Astrocyte of the spinal cord (primary cell): ENCODE measurements around the gene SHTN1.

Experiments used
- DNase-seq: peaks from one replicate; pipeline ENCODE4 v3.0.0; 2011; ENCODE audit warnings: low read depth, low spot score
- H3K4me3 ChIP-seq: 2 replicates; pipeline ENCODE4 v1.5.1; 2011; ENCODE audit warnings: low read depth, mild to moderate bottlenecking, low read length, moderate library complexity
- in situ Hi-C: cut with HindIII; loops from 2 replicates; pipeline ENCODE4 v1.10.0; 2017; ENCODE audit warnings: low sequenced_read_pairs
- TF ChIP-seq, protein P1 (sequence below): IDR thresholded peaks from 2 replicates; pipeline ENCODE4 v1.5.1; 2012; ENCODE audit warnings: low read depth, mild to moderate bottlenecking, low read length, inconsistent platforms

Gene SHTN1

DNA sequence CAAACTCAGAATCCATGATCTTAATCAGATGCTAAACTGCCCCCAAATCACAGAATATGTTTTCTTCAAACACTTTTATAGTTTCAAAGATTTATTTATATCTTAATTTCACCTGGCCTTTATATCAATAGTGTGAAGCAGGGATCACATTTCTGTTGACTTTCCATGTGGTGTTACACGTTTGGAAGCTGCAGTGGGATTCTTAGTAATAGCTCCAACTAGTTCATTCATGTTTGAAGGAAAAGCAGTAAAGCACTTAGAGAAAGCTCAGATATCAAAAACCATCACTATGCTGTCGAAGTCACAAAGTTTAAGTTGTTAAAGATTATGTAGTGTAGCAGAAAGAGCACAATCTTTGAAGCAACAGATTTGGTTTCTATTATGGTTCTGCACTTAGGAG, 138.9 kb downstream of the SHTN1 start:
- TF ChIP-seq, protein P1, sequence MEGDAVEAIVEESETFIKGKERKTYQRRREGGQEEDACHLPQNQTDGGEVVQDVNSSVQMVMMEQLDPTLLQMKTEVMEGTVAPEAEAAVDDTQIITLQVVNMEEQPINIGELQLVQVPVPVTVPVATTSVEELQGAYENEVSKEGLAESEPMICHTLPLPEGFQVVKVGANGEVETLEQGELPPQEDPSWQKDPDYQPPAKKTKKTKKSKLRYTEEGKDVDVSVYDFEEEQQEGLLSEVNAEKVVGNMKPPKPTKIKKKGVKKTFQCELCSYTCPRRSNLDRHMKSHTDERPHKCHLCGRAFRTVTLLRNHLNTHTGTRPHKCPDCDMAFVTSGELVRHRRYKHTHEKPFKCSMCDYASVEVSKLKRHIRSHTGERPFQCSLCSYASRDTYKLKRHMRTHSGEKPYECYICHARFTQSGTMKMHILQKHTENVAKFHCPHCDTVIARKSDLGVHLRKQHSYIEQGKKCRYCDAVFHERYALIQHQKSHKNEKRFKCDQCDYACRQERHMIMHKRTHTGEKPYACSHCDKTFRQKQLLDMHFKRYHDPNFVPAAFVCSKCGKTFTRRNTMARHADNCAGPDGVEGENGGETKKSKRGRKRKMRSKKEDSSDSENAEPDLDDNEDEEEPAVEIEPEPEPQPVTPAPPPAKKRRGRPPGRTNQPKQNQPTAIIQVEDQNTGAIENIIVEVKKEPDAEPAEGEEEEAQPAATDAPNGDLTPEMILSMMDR: no peak
- no peak for DNase-seq
- no peak overlapping the region for H3K4me3 ChIP-seq
- in situ Hi-C loops: no loop called here

DNA sequence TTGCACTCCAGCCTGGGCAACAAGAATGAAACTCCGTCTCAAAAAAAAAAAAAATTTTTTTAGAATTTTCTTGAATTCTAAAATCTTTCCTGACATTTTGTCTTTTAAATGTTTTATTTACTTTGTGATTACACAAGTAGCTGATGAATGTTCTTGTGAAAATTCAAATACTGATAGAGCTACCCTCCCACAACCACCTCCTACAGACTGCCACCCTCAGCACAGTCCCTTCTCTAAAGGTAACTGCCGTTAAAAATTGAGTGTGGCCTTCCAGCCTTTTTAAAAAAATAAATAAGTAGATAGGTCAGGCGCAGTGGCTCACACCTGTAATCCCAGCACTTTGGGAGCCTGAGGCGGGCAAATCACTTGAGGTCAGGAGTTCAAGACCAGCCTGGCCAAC, 140.6 kb downstream of the SHTN1 start:
- TF ChIP-seq, protein P1: no peak
- no peak overlapping the region for H3K4me3 ChIP-seq
- in situ Hi-C loops: no loop called here
- no peak for DNase-seq

- DNase-seq: no peak
- TF ChIP-seq, protein P1: no peak
- in situ Hi-C loops: no loop called here
Measured at GRCh38 chr10:116861796-116862195, 143.2 kb downstream of the SHTN1 start.

GRCh38 chr10:116857156-116857555, 147.8 kb downstream of the SHTN1 start:
- in situ Hi-C loops: no loop called here
- TF ChIP-seq, protein P1: no peak
- no peak for DNase-seq
- no peak overlapping the region for H3K4me3 ChIP-seq

More at GRCh38 chr10:116861796-116862195, 143.2 kb downstream of the SHTN1 start:
- H3K4me3 ChIP-seq: no peak overlapping the region

DNA sequence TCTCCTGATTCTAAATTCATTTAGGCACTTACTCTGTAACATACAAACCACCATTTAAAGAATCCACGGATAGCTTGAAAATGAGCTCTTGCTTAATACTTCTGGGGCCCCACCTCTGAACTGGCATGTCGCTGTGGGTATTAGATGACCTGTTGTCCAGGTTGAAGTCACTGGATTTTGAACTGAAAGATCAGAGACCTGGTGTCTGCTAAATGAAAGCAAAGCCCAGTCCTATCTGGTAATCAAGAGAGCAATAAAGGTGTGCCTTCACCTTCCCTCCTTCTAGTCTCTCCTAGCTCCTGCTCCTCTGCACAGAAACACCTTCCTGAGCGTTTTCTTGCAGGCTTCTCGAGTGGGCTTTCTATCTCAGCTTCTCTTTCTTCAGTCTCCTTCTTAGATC, 151.3 kb downstream of the SHTN1 start:
- in situ Hi-C loops: no loop called here
- TF ChIP-seq, protein P1: no peak
- DNase-seq: no peak
- H3K4me3 ChIP-seq: no peak overlapping the region

GRCh38 chr10:116853287-116853686, 151.7 kb downstream of the SHTN1 start:
- H3K4me3 ChIP-seq: no peak overlapping the region
- in situ Hi-C loops: no loop called here
- no peak for DNase-seq
- TF ChIP-seq, protein P1: no peak

- H3K4me3 ChIP-seq: no peak overlapping the region
- in situ Hi-C loops: no loop called here
- TF ChIP-seq, protein P1: no peak
- no peak for DNase-seq
Measured at GRCh38 chr10:116852246-116852645, 152.7 kb downstream of the SHTN1 start.
